GM21723 (cell line): ENCODE results near the gene MAPK8.

Source experiments
- ATAC-seq: cut with Tn5 transposase; IDR thresholded peaks from one replicate; pipeline ENCODE4 v1.9.1; 2021; ENCODE audit warnings: mild to moderate bottlenecking, moderate library complexity; ENCODE audit not compliant: unreplicated experiment

Gene MAPK8

DNA sequence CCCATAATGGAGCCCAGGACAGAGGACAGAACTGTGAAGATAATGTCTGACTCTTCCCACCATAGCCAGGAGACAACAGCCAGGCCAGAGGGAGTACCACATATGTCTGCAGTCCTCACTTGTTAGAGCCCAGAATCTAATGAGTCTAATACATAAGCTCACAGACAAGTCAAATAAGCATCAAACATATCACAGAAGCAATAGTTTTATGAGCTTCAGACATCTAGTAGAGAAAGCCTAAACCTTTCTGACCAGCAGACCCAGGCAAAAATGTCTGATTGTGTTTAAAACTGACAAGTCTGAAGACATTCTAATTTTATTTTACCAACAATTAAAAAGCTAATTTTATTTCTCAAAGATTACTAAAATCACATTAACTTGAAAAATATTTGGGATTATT is 75.5 kb downstream of the MAPK8 start:
- ATAC-seq: no peak

DNA sequence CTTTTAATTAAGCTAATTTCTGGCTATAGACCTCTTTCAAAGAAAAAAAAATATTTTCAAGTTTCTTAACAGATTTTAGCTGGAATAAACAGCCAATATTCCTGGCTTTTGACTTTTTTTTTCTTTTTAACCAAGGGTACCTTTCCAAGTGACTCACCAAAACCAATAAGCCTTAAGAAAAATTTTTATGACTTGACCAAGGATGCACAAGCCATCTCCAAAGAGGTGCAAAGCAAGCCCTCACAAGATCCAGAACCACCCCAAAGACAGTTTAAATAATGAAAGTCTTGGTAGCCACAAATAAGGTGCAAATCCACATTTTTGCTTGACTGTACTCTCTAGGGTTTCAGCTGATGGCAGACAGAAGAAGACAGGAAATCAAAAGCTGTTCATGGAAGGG is 76.5 kb downstream of the MAPK8 start:
- ATAC-seq: no peak

DNA sequence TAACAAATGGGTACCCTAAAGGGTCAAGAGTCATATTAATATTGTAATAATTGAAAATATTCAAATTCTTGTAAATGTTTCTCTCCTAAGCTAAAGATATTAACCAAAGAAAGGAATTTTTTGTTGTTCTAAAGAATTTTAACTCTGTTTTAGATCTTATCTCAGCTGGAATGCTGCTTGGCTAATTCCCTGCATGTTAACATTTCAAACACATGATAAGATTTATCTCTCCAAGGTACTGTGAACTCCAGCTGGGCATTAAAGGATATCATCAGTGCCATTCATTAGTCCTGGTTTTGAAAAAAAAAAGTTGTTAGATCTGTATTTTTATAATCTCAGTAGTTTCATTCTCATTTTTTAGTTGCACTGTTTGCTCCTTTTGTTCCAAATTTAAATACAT is 76.9 kb downstream of the MAPK8 start:
- ATAC-seq: no peak

DNA sequence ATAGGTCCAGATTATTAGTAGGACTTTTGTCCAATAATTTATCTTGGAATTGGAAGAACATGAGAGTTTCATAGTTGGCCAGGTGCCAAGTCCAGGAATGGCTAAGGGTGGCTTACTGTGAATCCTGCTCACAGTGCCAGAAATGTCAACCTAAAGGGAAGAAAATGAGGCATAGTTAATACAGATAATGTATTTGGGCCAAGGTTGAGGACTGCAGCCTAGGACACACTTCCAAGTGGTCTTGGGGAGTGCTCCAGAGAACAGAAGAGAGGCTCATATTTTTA is 78.2 kb downstream of the MAPK8 start:
- no peak for ATAC-seq

DNA sequence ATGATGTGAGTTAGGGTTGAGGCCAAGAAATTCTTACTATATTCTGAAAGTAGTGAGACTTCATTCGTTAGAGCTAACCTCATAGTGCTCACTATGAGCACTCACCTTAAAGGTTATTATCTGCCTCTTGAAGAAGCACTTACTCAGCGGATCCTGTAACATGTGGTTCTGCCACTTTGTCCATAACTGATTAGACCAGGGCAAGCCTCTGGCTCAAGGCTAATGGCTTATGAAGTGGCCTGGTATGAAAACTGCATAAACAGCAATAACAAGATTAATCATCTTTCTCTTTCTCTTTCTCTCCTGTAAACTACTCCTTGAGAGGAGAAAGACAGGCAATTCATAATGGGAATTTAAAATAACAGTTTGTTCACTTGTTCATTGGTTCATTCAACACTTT is 82.8 kb downstream of the MAPK8 start:
- no peak for ATAC-seq

DNA sequence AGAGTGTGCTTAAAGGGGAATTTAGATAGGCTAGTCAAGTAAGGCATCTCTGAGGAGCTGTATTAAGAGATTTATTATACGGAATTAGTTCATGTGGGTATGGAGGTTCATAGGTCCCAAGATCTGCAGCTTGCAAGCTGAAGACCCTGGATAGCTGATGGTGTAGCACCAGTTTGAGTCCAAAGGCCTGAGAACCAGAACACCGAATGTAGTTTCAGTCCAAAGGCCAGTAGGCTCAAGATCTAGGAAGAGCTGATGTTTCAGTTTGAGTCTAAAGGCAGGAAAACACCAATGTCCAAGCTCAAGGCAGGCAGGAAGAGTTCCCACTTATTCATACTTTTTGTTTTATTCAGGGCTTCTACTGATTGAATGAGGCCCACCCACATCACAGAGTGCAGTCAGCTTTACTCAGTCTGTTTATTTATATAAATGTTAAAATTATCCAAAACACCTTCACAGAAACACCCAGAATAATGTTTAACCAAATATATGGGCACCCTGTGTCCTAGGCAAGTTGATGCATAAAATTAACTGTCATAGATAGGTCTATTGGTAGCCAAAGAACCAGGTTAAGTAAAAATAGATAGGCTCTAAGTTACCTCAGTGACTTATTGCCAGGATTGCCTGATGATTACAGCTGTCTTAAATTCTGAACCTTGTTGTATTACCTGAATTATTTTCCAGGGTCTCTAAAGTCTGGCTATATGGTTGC is 83.5 kb downstream of the MAPK8 start:
- no peak for ATAC-seq

DNA sequence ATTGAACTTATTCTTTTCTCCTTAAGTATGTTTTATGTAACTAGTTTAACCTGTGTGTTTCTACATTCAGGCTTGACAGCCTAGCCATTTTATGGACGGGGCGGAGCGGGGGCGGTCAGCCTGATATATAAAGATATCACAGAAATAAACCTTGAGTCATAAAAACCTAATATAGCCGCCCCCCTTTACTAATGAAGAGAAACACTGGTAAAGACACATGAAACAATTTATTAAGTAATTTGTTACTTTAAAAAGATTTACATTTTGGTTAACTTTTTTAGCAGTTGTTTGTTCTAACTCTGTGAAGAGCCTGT is 84.0 kb downstream of the MAPK8 start:
- no peak for ATAC-seq

DNA sequence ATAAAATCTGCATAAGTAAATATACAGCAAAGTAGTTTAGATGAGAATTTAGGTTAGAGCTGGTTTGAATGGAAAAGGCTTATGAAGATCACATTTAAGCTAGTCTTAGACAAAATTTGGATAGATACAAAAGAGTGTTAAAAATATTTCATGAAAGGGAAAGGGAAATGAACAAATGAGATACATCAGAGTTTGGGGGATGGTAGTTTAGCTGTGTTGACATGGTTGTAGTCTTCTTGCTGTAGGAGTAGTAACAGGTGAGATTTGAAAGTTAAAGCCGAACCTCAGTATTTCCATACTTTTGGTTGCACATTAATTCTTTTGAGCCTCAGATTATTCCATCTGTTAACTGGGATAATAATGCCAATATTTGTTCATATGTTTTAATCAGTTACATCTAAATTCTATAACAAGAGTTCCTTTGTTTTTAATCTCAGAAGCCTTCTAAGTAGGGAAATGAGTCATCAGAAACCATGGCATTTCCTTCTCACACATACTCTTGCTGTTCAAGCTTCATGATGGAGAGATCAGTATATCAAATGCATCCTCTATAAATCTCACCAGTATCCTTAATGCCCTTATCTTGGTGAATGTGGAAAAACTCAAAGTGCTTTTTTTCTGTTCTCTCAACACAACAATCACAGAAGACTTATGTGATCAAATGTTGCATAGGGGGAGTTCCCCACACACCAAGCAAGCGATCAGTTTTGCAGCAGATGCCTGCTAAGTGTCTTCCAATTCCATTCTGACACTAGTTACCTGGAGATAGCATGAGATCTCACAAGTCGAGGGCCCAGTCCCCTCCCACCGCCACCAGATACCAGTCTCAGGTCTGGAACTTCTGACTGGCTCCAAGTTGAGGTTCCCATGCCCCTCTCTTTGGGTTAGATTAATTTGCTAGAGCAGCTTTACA is 84.7 kb downstream of the MAPK8 start:
- ATAC-seq: peak; percentile 68

DNA sequence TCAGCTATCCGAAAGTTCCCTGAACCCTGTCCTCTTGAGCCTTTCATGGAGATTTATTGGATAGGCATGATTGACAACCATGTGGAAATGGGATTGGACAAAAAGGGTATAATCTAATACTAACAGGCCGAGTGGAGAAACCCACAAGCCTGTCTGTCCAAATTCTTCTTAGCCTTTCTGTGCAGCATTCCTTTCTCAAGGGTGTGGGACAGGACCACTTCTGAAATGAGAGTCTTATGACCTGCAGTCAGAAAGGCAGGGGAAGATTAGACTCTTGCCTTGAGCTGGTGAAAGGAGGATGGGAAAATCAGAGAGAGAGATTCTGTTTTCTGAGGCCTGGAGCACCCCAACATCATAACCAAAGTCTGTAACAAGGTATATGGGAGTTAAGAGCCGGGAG is 85.5 kb downstream of the MAPK8 start:
- ATAC-seq: no peak

DNA sequence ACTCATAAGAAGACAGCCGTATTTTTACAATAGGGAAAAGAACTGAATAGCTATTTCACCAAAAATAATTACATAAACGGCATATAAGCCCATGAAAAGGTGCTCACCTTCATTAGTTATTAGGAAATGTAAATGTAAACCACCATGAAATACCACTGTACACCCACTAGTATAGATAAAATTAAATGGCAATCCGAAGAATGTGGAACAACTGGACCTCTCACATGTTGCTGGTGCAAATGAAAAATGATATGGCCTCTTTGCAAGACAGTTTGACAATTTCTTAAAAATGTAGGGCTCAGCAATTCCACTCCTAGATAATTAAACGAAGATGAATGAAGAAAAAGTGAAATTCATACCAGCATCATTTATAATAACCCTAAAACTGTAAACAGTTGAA is 91.8 kb downstream of the MAPK8 start:
- ATAC-seq: no peak

DNA sequence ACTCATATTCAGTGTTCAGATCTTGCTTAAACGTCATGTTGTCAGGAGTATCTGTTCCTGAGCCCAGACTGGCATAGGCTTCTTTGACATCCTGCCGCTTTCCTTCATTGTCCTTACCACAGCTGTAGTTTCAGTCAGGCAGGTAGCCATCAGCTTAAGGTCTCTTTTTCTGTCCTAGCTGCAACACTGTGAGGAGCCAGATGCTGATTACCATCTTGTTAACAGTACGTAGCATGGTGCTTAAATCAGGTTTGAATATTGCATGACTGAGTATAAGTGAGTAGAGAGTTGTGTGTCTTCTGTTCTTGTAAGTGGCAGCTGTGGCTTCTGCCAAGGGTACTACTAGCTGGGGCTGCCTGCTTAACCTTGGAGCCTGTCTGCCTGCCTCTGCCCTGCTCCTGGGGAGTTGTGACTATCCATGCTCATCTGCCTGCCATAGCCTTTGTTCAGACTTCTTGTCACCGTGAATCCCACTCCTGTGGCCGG is 92.6 kb downstream of the MAPK8 start:
- ATAC-seq: no peak

DNA sequence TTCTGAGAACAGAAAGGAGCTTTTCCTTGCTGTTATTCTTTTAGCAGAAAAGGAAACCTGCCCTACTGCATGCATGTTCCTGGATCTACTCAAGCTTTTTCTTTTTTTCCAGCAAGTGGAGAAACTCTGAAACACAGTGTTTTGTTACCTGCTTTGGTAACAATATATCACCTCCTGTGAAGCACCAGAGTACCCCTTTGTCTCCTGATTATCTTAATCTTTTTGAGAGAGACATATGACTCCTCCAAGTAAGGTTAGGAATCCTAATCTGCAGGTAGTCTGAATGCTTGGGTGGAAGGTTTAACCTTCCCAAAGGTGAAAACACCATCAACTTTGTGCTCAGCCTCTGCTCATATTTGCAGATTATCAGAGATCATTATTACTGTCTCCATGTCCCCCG is 93.1 kb downstream of the MAPK8 start:
- no peak for ATAC-seq

DNA sequence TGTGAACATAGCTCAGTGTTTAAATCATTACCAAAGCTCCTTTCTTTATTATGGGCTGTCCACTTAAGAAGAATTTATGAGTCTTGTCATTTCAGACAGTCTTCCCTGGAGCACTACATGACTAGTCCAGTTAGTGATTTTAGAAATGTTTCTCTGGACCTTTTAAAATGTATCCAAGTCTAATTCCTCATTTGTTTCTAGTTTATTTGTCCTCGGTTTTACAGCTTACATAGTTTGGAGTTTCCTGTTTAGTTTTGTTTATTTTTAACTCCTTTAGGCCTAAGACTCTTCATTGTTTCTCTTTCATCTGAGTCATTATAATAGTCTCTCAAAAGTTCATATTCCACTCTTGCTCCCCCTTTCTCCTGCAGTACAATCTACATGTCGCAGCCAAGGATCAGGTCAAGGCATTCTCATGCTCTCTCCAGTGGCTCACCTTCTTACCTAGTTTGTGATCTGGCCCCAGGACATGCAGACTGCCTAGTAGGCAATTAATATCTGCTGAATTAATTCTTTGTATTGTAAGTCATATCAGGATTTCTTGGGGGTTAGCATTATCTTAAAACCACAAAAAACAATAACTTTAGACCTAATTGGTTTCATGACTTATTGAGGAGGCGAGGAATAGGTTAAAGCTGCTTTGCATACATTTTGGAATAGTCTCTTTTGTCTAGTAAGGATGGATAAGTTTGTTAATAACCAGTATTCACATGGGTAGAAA is 93.8 kb downstream of the MAPK8 start:
- no peak for ATAC-seq

DNA sequence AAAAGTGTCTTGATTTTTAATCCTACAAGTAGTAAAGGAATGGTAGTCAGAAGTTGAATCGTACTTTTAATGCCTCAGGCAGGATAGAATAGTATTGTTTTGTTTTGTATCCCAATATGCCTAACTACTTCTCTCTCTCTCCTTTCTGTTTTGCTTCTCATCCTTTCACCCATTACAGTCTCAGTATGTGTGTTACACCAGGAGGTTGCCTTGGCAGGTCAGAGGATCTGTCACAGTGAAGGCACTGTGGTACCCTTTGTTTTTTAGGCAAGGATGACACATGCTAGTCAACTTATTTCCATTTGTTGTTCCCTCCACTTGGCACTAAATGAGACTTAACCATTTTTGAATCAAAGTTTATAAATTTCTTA is 94.4 kb downstream of the MAPK8 start:
- no peak for ATAC-seq

DNA sequence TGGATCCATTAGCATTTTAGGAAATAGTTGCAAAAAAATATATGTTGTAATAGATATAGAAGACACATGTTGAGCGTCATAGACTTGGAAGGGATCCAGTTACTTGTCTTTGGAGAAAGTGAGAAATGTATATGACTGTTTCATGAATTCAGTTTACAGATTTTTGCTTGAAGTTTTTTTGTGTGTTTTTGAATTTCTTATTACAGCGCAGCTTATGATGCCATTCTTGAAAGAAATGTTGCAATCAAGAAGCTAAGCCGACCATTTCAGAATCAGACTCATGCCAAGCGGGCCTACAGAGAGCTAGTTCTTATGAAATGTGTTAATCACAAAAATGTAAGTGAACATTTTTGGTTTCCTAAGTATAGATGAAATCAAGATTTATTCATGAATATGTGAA is 98.2 kb downstream of the MAPK8 start:
- no peak for ATAC-seq

DNA sequence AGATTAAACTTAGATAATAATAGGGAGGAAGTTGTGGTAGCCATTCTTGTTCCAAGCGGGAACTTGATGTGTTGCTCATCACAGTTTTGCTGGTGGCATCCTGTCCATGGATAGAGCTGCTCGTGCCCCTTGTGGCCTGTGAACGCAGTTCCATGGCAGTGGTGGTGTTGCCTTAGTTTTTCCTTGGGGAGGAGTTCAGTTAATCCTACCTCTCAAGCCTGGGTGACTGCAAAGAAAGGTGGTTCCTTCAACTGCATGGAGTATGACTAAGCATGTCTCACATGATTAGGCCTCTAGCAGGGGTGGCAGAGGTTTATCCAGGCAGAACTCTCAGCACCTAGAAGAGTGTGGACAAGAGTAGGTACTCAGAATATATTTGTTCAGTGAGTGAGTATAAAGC is 99.7 kb downstream of the MAPK8 start:
- ATAC-seq: no peak

DNA sequence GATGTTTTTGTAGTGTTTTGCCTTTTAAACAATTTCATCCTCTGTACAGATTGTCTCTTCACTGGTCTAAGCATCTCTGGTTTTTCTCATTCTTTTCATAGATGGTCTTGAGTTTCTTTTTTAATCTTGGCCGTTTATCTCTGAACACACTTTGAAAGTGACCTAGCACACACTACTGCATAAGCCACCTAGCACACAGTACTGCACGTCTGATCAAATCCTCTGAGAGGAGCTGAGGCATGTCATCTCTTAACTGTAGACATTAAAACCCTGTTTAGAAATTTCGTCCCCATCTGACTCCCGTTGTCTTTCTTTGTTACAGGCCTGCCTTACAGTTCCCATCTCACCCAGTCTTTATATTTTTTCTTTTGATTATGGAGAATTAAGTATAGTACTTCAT is 100.2 kb downstream of the MAPK8 start:
- no peak for ATAC-seq

DNA sequence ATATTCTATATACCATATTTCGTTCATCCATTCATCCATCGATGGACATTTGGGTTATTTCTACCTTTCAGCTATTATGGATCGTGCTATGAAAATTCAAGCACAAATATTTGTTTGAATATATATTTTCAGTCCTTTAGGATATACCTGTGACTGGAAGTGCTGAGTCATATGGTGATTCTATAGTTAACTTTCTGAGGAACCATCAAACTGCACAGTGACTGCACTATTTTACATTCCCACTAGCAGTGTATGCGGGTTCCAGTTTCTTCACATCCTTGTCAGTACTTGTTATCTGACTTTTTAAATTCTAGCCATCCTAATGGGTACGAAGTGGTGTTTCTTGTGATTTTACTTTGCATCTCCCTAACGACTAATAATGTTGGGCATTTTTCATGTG is 104.0 kb downstream of the MAPK8 start:
- no peak for ATAC-seq

DNA sequence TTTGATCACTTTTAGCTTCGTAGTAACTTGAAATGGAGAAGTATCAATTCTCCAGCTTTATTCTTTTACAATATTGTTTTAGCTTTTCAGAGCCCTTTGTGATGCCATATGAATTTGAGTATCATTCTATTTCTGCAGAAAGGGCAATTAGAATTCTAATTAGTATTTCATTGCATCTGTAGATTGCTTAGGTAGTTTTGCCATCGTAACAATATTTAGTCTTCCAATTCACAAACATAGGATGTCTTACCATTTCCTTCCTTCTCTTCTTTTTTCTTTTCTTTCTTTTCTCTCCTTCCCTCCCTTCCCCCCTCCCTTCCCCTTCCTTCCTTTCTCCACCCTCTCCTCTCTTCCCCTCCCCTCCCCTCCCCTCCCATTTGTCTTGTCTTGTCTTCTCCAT is 105.0 kb downstream of the MAPK8 start:
- no peak for ATAC-seq

DNA sequence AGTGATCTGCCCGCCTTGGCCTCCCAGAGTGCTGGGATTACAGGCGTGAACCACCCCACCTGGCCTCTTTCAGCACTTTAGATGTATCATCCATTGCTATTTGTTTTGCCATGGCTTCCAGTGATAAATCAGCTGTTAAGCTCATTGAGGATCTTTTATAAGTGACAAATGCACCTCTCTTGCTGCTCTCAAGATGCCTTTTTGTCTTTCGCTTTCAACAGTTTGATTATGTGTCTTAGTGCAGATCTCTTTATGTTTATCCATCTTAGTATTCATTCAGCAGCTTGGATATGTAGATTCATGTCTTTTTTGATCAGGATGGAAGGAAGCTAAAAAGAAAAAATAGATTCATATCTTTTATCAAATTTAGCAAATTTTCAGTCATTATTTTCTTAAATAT is 105.6 kb downstream of the MAPK8 start:
- ATAC-seq: no peak

DNA sequence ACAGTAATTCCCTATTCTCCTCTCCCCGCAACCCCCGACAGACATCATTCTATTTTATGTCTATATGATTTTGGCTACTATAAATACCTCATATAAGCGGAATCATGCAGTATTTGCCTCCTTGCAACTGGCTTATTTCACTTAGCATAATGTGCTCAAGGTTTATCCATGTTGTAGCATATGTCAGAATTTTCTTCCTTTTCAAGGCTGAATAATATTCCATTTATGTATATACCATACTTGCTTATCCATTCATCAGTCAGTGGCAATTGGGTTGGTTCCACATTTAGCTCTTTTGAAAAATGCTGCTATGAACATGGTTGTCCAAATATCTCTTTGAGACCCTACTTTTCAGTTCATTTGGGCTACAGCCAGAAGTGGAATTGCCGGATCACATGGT is 106.5 kb downstream of the MAPK8 start:
- ATAC-seq: no peak

DNA sequence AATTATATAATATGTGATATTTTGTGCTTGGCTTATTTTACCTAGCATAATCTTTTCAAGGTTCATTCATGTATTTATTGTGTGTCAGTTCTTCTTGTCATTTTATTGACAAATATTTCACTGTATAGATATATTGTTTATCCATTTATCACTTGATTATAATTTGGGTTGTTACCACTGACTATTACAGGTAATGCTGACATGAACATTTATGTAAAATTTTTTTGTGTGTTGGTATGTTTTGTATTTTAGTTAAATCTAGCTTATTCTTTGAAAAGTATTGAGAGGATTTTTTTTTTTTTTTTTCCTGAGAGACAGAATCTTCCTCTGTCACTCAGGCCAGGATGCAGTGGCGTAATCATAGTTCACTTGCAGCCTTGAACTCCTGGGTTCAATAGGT is 107.7 kb downstream of the MAPK8 start:
- ATAC-seq: no peak
